Activated CD4-positive, alpha-beta T cell treated with anti-CD3 and anti-CD28 coated beads for 48 hours (primary cell): Measurements from ENCODE around the gene APOC3.

ENCODE experiments used
- DNase-seq: peaks from one replicate; pipeline ENCODE4 v3.0.0-alpha.2; 2020

Gene APOC3

GRCh38 chr11:116852261-116853031 lies 22.7 kb downstream of the APOC3 start:
- DNase-seq: no peak

GRCh38 chr11:116853461-116854073 lies 23.9 kb downstream of the APOC3 start:
- peak; percentile 66 for DNase-seq

GRCh38 chr11:116855413-116855812 lies 25.7 kb downstream of the APOC3 start:
- DNase-seq: no peak

- no peak for DNase-seq
Measured at GRCh38 chr11:116856423-116856822, 26.7 kb downstream of the APOC3 start.

- no peak for DNase-seq
Measured at GRCh38 chr11:116857316-116857715, 27.6 kb downstream of the APOC3 start.

- DNase-seq: no peak
Measured at GRCh38 chr11:116857936-116858335, 28.2 kb downstream of the APOC3 start.

GRCh38 chr11:116859175-116859574 lies 29.5 kb downstream of the APOC3 start:
- DNase-seq: no peak

- no peak for DNase-seq
Measured at GRCh38 chr11:116860303-116860702, 30.6 kb downstream of the APOC3 start.

GRCh38 chr11:116861539-116861938 lies 31.8 kb downstream of the APOC3 start:
- DNase-seq: no peak

- DNase-seq: no peak
Measured at GRCh38 chr11:116862185-116862584, 32.5 kb downstream of the APOC3 start.

- no peak for DNase-seq
Measured at GRCh38 chr11:116862951-116863350, 33.2 kb downstream of the APOC3 start.

- no peak for DNase-seq
Measured at GRCh38 chr11:116864531-116864930, 34.8 kb downstream of the APOC3 start.

GRCh38 chr11:116865696-116866095 lies 36.0 kb downstream of the APOC3 start:
- DNase-seq: no peak

- DNase-seq: no peak
Measured at GRCh38 chr11:116866804-116867455, 37.2 kb downstream of the APOC3 start.

GRCh38 chr11:116867619-116868018 lies 37.9 kb downstream of the APOC3 start:
- DNase-seq: no peak

GRCh38 chr11:116868066-116868465 lies 38.4 kb downstream of the APOC3 start:
- no peak for DNase-seq

- DNase-seq: no peak
Measured at GRCh38 chr11:116869610-116870009, 39.9 kb downstream of the APOC3 start.

GRCh38 chr11:116870054-116870453 lies 40.3 kb downstream of the APOC3 start:
- DNase-seq: no peak

GRCh38 chr11:116871248-116871647 lies 41.5 kb downstream of the APOC3 start:
- DNase-seq: no peak

GRCh38 chr11:116873381-116873780 lies 43.7 kb downstream of the APOC3 start:
- DNase-seq: no peak

- no peak for DNase-seq
Measured at GRCh38 chr11:116874251-116874650, 44.5 kb downstream of the APOC3 start.

GRCh38 chr11:116875194-116875593 lies 45.5 kb downstream of the APOC3 start:
- DNase-seq: no peak

- DNase-seq: no peak
Measured at GRCh38 chr11:116876656-116877055, 46.9 kb downstream of the APOC3 start.
